Neural crest cell (in vitro differentiated cells): Measurements from ENCODE around the gene ZCCHC17. TPM values are rescaled to one million over a fixed set of nuclear protein-coding genes. Genes with fewer than 3 reads are reported as not detected.
A peak's percentile ranks its signal among the peaks of the same experiment; 100 is the strongest.

Experiments used
- DNase-seq: peaks from one replicate; pipeline ENCODE4 v3.0.0; 2021; ENCODE audit warnings: low read depth, mixed read lengths, low spot score
- H3K27ac Mint-ChIP-seq: one replicate; pipeline ENCODE4 v1.8.0; 2021; ENCODE audit warnings: mild to moderate bottlenecking, mixed read lengths; ENCODE audit not compliant: unreplicated experiment
- H3K27me3 Mint-ChIP-seq: 2 replicates; pipeline ENCODE4 v1.8.0; 2021; ENCODE audit warnings: low read depth, mild to moderate bottlenecking, mixed read lengths
- H3K36me3 Mint-ChIP-seq: 2 replicates; pipeline ENCODE4 v1.8.0; 2021; ENCODE audit warnings: low read depth, mild to moderate bottlenecking, mixed read lengths
- H3K4me1 Mint-ChIP-seq: 2 replicates; pipeline ENCODE4 v1.8.0; 2021; ENCODE audit warnings: mixed read lengths
- H3K4me3 Mint-ChIP-seq: one replicate; pipeline ENCODE4 v1.8.0; 2021; ENCODE audit warnings: mild to moderate bottlenecking, mixed read lengths
- H3K9me3 Mint-ChIP-seq: 2 replicates; pipeline ENCODE4 v1.8.0; 2021; ENCODE audit warnings: mixed read lengths
- long read RNA-seq: library from polyadenylated mRNA; unstranded; transcript quantifications from one replicate; pipeline ENCODE4 v2.0.0, GENCODE V29; 2020
- total RNA-seq: library from RNA; stranded (reverse); gene quantifications from 2 replicates; pipeline ENCODE4 v1.2.1, GENCODE V29; 2021
- TF ChIP-seq, protein P1 (sequence below): fragments of 200-600 bp; sonication (generic); conservative IDR thresholded peaks from 2 replicates; pipeline ENCODE4 v1.5.0; 2021; ENCODE audit warnings: antibody characterized with exemption, mild to moderate bottlenecking

Gene ZCCHC17
- total RNA-seq, result 59.7 and 64.6 TPM in 2 replicates
- long read RNA-seq, transcript ZCCHC17-201 (8 exons, 1,605 nt), result major isoform, 26 of 41 reads
- long read RNA-seq, partial matches to known transcripts, result 9 of 41 reads
- long read RNA-seq, other reads (novel, unspliced or antisense), result 3 of 41 reads

GRCh38 chr1:31296486-31297276, at the start of gene ZCCHC17, which contains the start of gene SNRNP40:
Gene ZCCHC17, plus strand, starts transcription at chr1:31297032. Its CDS starts 13,067 bp downstream, at chr1:31310099.
Gene SNRNP40, minus strand, starts transcription at chr1:31296788. Its CDS starts 37 bp downstream, at chr1:31296751.
- H3K9me3 Mint-ChIP-seq, result no peaks in the 10 kb centered on the region
- TF ChIP-seq, protein P1, sequence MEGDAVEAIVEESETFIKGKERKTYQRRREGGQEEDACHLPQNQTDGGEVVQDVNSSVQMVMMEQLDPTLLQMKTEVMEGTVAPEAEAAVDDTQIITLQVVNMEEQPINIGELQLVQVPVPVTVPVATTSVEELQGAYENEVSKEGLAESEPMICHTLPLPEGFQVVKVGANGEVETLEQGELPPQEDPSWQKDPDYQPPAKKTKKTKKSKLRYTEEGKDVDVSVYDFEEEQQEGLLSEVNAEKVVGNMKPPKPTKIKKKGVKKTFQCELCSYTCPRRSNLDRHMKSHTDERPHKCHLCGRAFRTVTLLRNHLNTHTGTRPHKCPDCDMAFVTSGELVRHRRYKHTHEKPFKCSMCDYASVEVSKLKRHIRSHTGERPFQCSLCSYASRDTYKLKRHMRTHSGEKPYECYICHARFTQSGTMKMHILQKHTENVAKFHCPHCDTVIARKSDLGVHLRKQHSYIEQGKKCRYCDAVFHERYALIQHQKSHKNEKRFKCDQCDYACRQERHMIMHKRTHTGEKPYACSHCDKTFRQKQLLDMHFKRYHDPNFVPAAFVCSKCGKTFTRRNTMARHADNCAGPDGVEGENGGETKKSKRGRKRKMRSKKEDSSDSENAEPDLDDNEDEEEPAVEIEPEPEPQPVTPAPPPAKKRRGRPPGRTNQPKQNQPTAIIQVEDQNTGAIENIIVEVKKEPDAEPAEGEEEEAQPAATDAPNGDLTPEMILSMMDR, result no peak
- peaks cover 21% of the 10 kb centered on the region for H3K4me1 Mint-ChIP-seq
- H3K4me3 Mint-ChIP-seq, result no peak within 1 kb of the TSS
- peak; percentile 89 for DNase-seq
- peaks cover 3% of the 10 kb centered on the region for H3K36me3 Mint-ChIP-seq
- H3K27me3 Mint-ChIP-seq, result no peaks in the 10 kb centered on the region
- H3K27ac Mint-ChIP-seq, result peak within 1 kb of the TSS; percentile 94

DNA sequence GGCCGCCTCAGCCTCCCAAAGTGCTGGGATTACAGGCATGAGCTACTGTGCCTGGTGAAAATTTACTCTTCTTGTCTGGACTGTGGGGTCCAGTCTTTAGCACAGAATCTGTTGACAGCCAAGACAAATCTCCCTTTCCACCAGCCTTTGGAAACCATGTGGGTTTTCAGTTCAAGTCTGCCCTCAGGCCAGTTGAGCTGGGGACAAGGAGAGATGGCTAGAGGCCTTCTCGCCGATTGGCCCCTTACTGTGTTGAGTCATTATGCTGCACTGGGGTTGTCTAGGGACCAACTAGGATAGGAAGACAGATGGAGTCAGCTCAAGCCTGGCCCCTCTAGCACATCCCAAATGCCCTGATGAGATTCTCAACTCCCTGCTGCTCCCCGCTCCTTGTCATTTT, 48.6 kb upstream of the ZCCHC17 start:
- peaks cover 8% of the 10 kb centered on the region for H3K4me1 Mint-ChIP-seq
- H3K9me3 Mint-ChIP-seq, result no peaks in the 10 kb centered on the region
- H3K27me3 Mint-ChIP-seq, result no peaks in the 10 kb centered on the region
- H3K36me3 Mint-ChIP-seq, result no peaks in the 10 kb centered on the region
- TF ChIP-seq, protein P1, result no peak
- no peak overlapping the region for H3K27ac Mint-ChIP-seq
- no peak overlapping the region for H3K4me3 Mint-ChIP-seq
- DNase-seq, result no peak

DNA sequence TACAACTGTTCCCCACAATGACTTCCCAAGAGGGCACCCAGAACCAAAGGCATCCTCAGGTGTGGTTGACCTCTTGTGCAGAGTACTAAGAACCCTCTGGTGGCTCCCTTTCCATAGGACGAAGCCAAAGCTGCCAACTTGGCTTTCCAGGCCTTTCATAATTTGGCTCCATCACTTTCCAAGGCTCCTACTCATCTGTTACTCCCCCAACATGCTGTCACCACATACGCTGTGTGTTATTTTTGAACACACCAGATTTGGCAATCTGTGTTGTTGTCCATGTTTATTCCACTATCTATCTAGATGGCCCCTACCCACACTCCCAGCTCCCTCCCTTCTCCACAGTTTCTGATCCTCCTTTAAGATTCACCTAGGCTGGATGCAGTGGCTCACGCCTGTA, 47.0 kb upstream of the ZCCHC17 start:
- H3K27ac Mint-ChIP-seq, result no peak overlapping the region
- H3K4me1 Mint-ChIP-seq, result no peaks in the 10 kb centered on the region
- H3K36me3 Mint-ChIP-seq, result no peaks in the 10 kb centered on the region
- no peak overlapping the region for H3K4me3 Mint-ChIP-seq
- H3K27me3 Mint-ChIP-seq, result no peaks in the 10 kb centered on the region
- H3K9me3 Mint-ChIP-seq, result no peaks in the 10 kb centered on the region
- TF ChIP-seq, protein P1, result no peak
- DNase-seq, result no peak

DNA sequence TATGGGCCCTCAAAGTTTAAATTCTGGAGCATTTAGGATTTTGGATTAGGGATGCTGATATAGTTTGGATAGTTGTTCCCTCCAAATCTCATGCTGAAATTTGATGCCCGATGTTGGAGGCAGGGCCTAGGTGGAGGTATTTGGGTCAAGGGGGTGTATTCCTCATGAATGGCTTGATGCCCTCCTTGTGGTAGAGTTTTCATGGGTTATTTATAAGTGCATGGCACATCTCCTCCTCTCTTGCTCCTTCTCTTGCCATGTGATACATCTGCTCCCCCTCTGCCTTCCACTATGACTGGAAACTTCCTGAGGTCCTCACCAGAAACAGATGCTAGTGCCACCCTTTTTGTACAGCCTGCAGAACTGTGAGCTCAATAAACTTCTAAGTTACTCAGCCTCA, 39.6 kb upstream of the ZCCHC17 start:
- peaks cover 14% of the 10 kb centered on the region for H3K36me3 Mint-ChIP-seq
- DNase-seq, result no peak
- no peak overlapping the region for H3K4me3 Mint-ChIP-seq
- H3K9me3 Mint-ChIP-seq, result no peaks in the 10 kb centered on the region
- TF ChIP-seq, protein P1, result no peak
- H3K27ac Mint-ChIP-seq, result no peak overlapping the region
- H3K27me3 Mint-ChIP-seq, result no peaks in the 10 kb centered on the region
- no peaks in the 10 kb centered on the region for H3K4me1 Mint-ChIP-seq

DNA sequence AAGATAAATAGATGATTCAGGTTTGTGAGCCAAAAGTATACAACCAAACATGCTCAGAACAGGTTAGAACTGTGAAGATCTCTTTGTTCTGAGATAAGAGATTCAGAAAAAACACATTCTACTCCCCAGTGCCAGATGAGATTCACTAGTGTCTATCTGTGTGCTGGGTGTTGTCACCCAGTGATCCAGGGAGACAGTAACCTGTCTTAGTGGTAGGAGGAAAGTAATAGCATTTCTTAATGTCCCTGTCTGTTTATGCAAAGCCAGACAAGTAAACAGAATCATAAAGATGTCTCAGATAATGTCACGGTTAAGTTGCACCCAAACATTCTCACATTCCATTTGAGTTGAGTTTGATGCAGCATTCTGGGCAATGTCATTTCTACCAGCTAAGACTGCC, 38.3 kb upstream of the ZCCHC17 start:
- Mint-ChIP-seq H3K27me3 (no peaks in the 10 kb centered on the region), H3K27ac (no peak overlapping the region), H3K4me3 (no peak overlapping the region), H3K36me3 (peaks cover 14% of the 10 kb centered on the region), H3K4me1 (no peaks in the 10 kb centered on the region), H3K9me3 (no peaks in the 10 kb centered on the region)
- TF ChIP-seq, protein P1, result no peak
- no peak for DNase-seq
